H1 (cell line): ENCODE results near the gene UPF1. TPM values are rescaled to one million over a fixed set of nuclear protein-coding genes. Genes with fewer than 3 reads are reported as not detected.

Experiments used
- CTCF ChIA-PET: fragments of 300-600 bp; sonication (Branson Sonifier 250); formaldehyde crosslinking; loops from one replicate; lab custom pipeline; 2021; ENCODE audit not compliant: partially characterized antibody; lab: Charles Lee
- POLR2A ChIA-PET: fragments of 300-600 bp; sonication (Branson Sonifier 250); formaldehyde crosslinking; loops from one replicate; lab custom pipeline; 2021; ENCODE audit warnings: inconsistent platforms; ENCODE audit not compliant: partially characterized antibody; lab: Charles Lee
- DNase-seq, 2 experiments: peaks; one replicate each; pipeline versions ENCODE4 v3.0.0 to v3.0.0-alpha.2; 2010 to 2022; ENCODE audit warnings: low spot score in 2 of 2, low read depth in 1 of 2, mixed read lengths in 1 of 2
- FAIRE-seq: peaks from 2 replicates; lab custom pipeline; 2011; peaks lifted over from hg19 to GRCh38; lab: Jason Lieb, UNC
- H2AFZ ChIP-seq: 2 replicates; pipeline ENCODE4 v1.8.1; 2012; ENCODE audit warnings: low read length, inconsistent platforms
- H2AK5ac ChIP-seq: 2 replicates; pipeline ENCODE4 v1.6.1; 2013; ENCODE audit warnings: low read depth, low read length
- H2BK120ac ChIP-seq: replicated peaks from 2 replicates; pipeline ENCODE3; 2013; ENCODE audit warnings: low read depth, low read length, inconsistent platforms
- H2BK12ac ChIP-seq: 2 replicates; pipeline ENCODE4 v1.6.1; 2013; ENCODE audit warnings: low read depth, low read length
- H2BK15ac ChIP-seq: 2 replicates; pipeline ENCODE4 v1.6.1; 2013; ENCODE audit warnings: low read length
- H2BK20ac ChIP-seq: 2 replicates; pipeline ENCODE4 v1.6.1; 2013; ENCODE audit warnings: low read length
- H2BK5ac ChIP-seq: 2 replicates; pipeline ENCODE4 v1.6.1; 2013; ENCODE audit warnings: low read depth, low read length
- H3K14ac ChIP-seq: 2 replicates; pipeline ENCODE4 v1.6.1; 2013; ENCODE audit warnings: inconsistent platforms; ENCODE audit not compliant: insufficient read length
- H3K18ac ChIP-seq: 2 replicates; pipeline ENCODE4 v1.6.1; 2013; ENCODE audit warnings: low read length; ENCODE audit errors: extremely low read depth
- H3K23ac ChIP-seq: 2 replicates; pipeline ENCODE4 v1.6.1; 2013; ENCODE audit warnings: inconsistent platforms; ENCODE audit not compliant: insufficient read length
- H3K23me2 ChIP-seq: 2 replicates; pipeline ENCODE4 v1.6.1; 2013; ENCODE audit warnings: low read depth, low read length
- H3K27ac ChIP-seq: 2 replicates; pipeline ENCODE4 v1.6.1; 2011; ENCODE audit warnings: low read depth, low read length, inconsistent platforms
- H3K27me3 ChIP-seq, 4 experiments: replicated peaks in 1 of 4; 1 replicate in 1 of 4; 2 replicates in 3 of 4; pipeline versions ENCODE4 v1.6.1 to v1.8.1; 2011 to 2013; ENCODE audit warnings: low read length in 3 of 4, mild to moderate bottlenecking in 3 of 4, inconsistent platforms in 2 of 4, mixed read lengths in 2 of 4, moderate library complexity in 1 of 4; ENCODE audit not compliant: control insufficient read depth in 3 of 4, insufficient read depth in 3 of 4; ENCODE audit errors: extremely low read depth in 1 of 4
- H3K36me3 ChIP-seq, 4 experiments: 2 replicates each; pipeline versions ENCODE4 v1.6.1 to v1.8.1; 2011 to 2013; ENCODE audit warnings: mild to moderate bottlenecking in 4 of 4, low read length in 3 of 4, moderate library complexity in 2 of 4, control low read depth in 1 of 4, inconsistent platforms in 1 of 4; ENCODE audit not compliant: insufficient read depth in 4 of 4, control insufficient read depth in 2 of 4
- H3K4ac ChIP-seq: replicated peaks from 2 replicates; pipeline ENCODE3; 2013; ENCODE audit warnings: low read length, low read depth, mixed read lengths, inconsistent platforms; ENCODE audit not compliant: insufficient read length
- H3K4me1 ChIP-seq, 4 experiments: replicated peaks in 1 of 4; 1 replicate in 1 of 4; 2 replicates in 3 of 4; pipeline versions ENCODE4 v1.6.1 to v1.8.1; 2011 to 2013; ENCODE audit warnings: low read length in 3 of 4, inconsistent platforms in 2 of 4, mixed read lengths in 1 of 4; ENCODE audit not compliant: insufficient read depth in 4 of 4, control insufficient read depth in 3 of 4
- H3K4me2 ChIP-seq, 2 experiments: 2 replicates each; pipeline versions ENCODE4 v1.6.1 to v1.8.1; 2011 to 2013; ENCODE audit warnings: low read depth in 2 of 2, low read length in 2 of 2, control low read depth in 1 of 2, inconsistent platforms in 1 of 2, mild to moderate bottlenecking in 1 of 2; ENCODE audit not compliant: insufficient read depth in 1 of 2
- H3K4me3 ChIP-seq, 4 experiments: fragments of 200-600, 300-600 bp in 1 of 4; sonication (generic), shearing (Covaris generic), sonication (Bioruptor Twin) in 1 of 4; 2 replicates each; pipeline versions ENCODE4 v1.5.1 to v1.8.1; 2011 to 2016; ENCODE audit warnings: low read length in 4 of 4, low read depth in 3 of 4, control low read depth in 2 of 4, inconsistent platforms in 2 of 4, mild to moderate bottlenecking in 2 of 4, mixed read lengths in 1 of 4, moderate library complexity in 1 of 4; ENCODE audit not compliant: insufficient read depth in 2 of 4; ENCODE audit errors: extremely low read depth in 1 of 4
- H3K56ac ChIP-seq: replicated peaks from 2 replicates; pipeline ENCODE3; 2013; ENCODE audit warnings: low read depth, mild to moderate bottlenecking, mixed read lengths, low read length, inconsistent platforms; ENCODE audit not compliant: insufficient read length
- H3K79me1 ChIP-seq: 2 replicates; pipeline ENCODE4 v1.6.1; 2013; ENCODE audit warnings: low read depth, low read length, control low read depth
- H3K79me2 ChIP-seq, 2 experiments: 2 replicates each; pipeline versions ENCODE4 v1.6.1 to v1.8.1; 2012 to 2013; ENCODE audit warnings: low read length in 2 of 2, mild to moderate bottlenecking in 2 of 2, inconsistent platforms in 1 of 2; ENCODE audit not compliant: insufficient read depth in 2 of 2, control insufficient read depth in 1 of 2
- H3K9ac ChIP-seq, 4 experiments: replicated peaks in 1 of 4; 1 replicate in 1 of 4; 2 replicates in 3 of 4; pipeline versions ENCODE4 v1.6.1 to v1.8.1; 2011 to 2013; ENCODE audit warnings: low read depth in 3 of 4, low read length in 3 of 4, control low read depth in 2 of 4, mild to moderate bottlenecking in 2 of 4, moderate library complexity in 2 of 4, inconsistent platforms in 1 of 4; ENCODE audit errors: extremely low read depth in 1 of 4
- H3K9me3 ChIP-seq, 2 experiments: 2 replicates each; pipeline versions ENCODE4 v1.6.1 to v1.8.1; 2012 to 2013; ENCODE audit warnings: mild to moderate bottlenecking in 2 of 2, moderate library complexity in 2 of 2, control low read depth in 1 of 2, inconsistent platforms in 1 of 2, low read depth in 1 of 2, low read length in 1 of 2, mixed read lengths in 1 of 2; ENCODE audit not compliant: insufficient read depth in 2 of 2
- H4K20me1 ChIP-seq, 2 experiments: replicated peaks in 1 of 2; 2 replicates each; pipeline versions ENCODE3 to v1.8.1; 2011 to 2013; ENCODE audit warnings: inconsistent platforms in 2 of 2, low read length in 2 of 2, mild to moderate bottlenecking in 1 of 2; ENCODE audit not compliant: insufficient read depth in 2 of 2, control insufficient read depth in 1 of 2
- H4K5ac ChIP-seq: 2 replicates; pipeline ENCODE4 v1.6.1; 2013; ENCODE audit warnings: low read length, low read depth, mixed read lengths, inconsistent platforms; ENCODE audit not compliant: insufficient read length
- H4K8ac ChIP-seq: 2 replicates; pipeline ENCODE4 v1.8.0; 2013; ENCODE audit warnings: mild to moderate bottlenecking, moderate library complexity, low read length, inconsistent platforms; ENCODE audit not compliant: insufficient read depth; ENCODE audit errors: extremely low read depth
- H4K91ac ChIP-seq: replicated peaks from 2 replicates; pipeline ENCODE3; 2013; ENCODE audit warnings: low read length, mixed read lengths, inconsistent platforms; ENCODE audit not compliant: insufficient read length
- BRCA1 ChIP-seq: IDR thresholded peaks from 2 replicates; pipeline ENCODE4 v1.6.1; 2012; ENCODE audit warnings: low read depth, low read length, improper control_type of control experiment
- GABPA ChIP-seq: IDR thresholded peaks from 2 replicates; pipeline ENCODE4 v1.6.1; 2011; ENCODE audit warnings: mild to moderate bottlenecking, low read length, moderate library complexity, borderline replicate concordance; ENCODE audit not compliant: insufficient read depth
- GTF2F1 ChIP-seq: IDR thresholded peaks from 2 replicates; pipeline ENCODE4 v1.6.1; 2012; ENCODE audit warnings: low read depth, low read length, improper control_type of control experiment, borderline replicate concordance
- HDAC2 ChIP-seq, 2 experiments: fragments of 300-600 bp in 1 of 2; sonication (generic) in 1 of 2; IDR thresholded peaks; 2 replicates each; pipeline ENCODE4 v1.6.1; 2011 to 2012; ENCODE audit warnings: low read depth in 2 of 2, low read length in 2 of 2, mild to moderate bottlenecking in 2 of 2, moderate library complexity in 2 of 2, borderline replicate concordance in 1 of 2, inconsistent platforms in 1 of 2
- HDAC6 ChIP-seq: IDR thresholded peaks from one replicate; pipeline ENCODE4 v1.7.1; 2012; ENCODE audit warnings: low read depth, mild to moderate bottlenecking, inconsistent platforms, low read length, moderate library complexity
- JUND ChIP-seq: IDR thresholded peaks from 2 replicates; pipeline ENCODE4 v1.6.1; 2011; ENCODE audit warnings: mild to moderate bottlenecking, improper control_type of control experiment, low read length
- RFX5 ChIP-seq: IDR thresholded peaks from 2 replicates; pipeline ENCODE4 v1.6.1; 2011; ENCODE audit warnings: low read depth, low read length, improper control_type of control experiment, borderline replicate concordance
- SP4 ChIP-seq: IDR thresholded peaks from 2 replicates; pipeline ENCODE4 v1.6.1; 2012; ENCODE audit warnings: low read length, inconsistent platforms
- TBP ChIP-seq: IDR thresholded peaks from 2 replicates; pipeline ENCODE4 v1.6.1; 2011; ENCODE audit warnings: low read depth, low read length, improper control_type of control experiment
- TEAD4 ChIP-seq: IDR thresholded peaks from 2 replicates; pipeline ENCODE4 v1.6.1; 2012; ENCODE audit warnings: low read depth, low read length, inconsistent platforms, mixed read lengths
- YY1 ChIP-seq: IDR thresholded peaks from 2 replicates; pipeline ENCODE4 v1.6.1; 2011; ENCODE audit warnings: low read depth, mild to moderate bottlenecking, low read length
- WGBS, 2 experiments: shearing (Covaris generic) in 1 of 2; methylation state at CpG; one replicate each; pipeline versions ENCODE4 v1.1.6 to v1.1.7; 2013 to 2015; ENCODE audit warnings: low lambda C conversion rate in 2 of 2, mixed read lengths in 2 of 2, inconsistent platforms in 1 of 2, low coverage in 1 of 2, missing lambda C conversion rate in 1 of 2; ENCODE audit not compliant: insufficient replicate concordance in 2 of 2, insufficient coverage in 1 of 2, insufficient read length in 1 of 2; ENCODE audit errors: extremely low coverage in 1 of 2, missing lambda C conversion rate in 1 of 2; 5-methylcytosine and 5-hydroxymethylcytosine counted together
- polyA plus RNA-seq, 7 experiments: library from polyadenylated mRNA; depleted of rRNA in 3 of 7; stranded (reverse) in 5 of 7; unstranded in 2 of 7; fragments of >200 nt in 5 of 7; fragments of 200-250 nt in 2 of 7; gene quantifications; 1 replicate in 5 of 7; 2 replicates in 1 of 7; 4 replicates in 1 of 7; pipeline versions ENCODE4 v1.2.1 to v1.2.3, GENCODE V29; 2011 to 2013; ENCODE audit warnings: missing spikeins in 2 of 7, mixed read lengths in 2 of 7
- total RNA-seq: library from RNA; stranded (reverse); fragmentation: NEBNext Ultra II Directional; extraction: Animal tissue kit (Norgen Biotek cat#: 25700); gene quantifications from 2 replicates; pipeline ENCODE4 v1.2.1, GENCODE V29; 2021

UPF1 gene
- total and polyA plus RNA-seq, 2 of the 8 experiments (the other 6 are each of a cell fraction or from before 2014, with no cell fraction given) = 46.4 to 62.0 TPM

GRCh38 chr19:18895038-18895823 lies 63.5 kb downstream of the UPF1 start:
- no peak overlapping the region for H3K56ac ChIP-seq
- DNase-seq (peak in 1 of 2 experiments; percentile 80), FAIRE-seq (no peak)
- H3K23me2 ChIP-seq = peaks cover 6% of the 10 kb centered on the region; the same call in 1 of the 2 replicates
- peak overlapping the region; percentile 33 to 86 for H3K4me2 ChIP-seq
- no peak overlapping the region for H2AK5ac ChIP-seq
- no peaks in the 10 kb centered on the region; a peak in 1 of 8 replicates for H3K36me3 ChIP-seq
- 1% methylated on average over 43 of the region's 72 CpGs; no CpG with 5 or more reads in 1 of the 2 experiments for WGBS, 2 experiments
- no peaks in the 10 kb centered on the region for H3K79me1 ChIP-seq
- peak overlapping the region; percentile 28; the same call in 1 of the 2 replicates for H2AFZ ChIP-seq
- H3K4ac ChIP-seq = no peak overlapping the region
- H4K8ac ChIP-seq = peak overlapping the region; percentile 79
- H2BK5ac ChIP-seq = no peak overlapping the region
- peaks cover 6 to 15% of the 10 kb centered on the region in 2 experiments for H4K20me1 ChIP-seq
- peak overlapping the region; percentile 71 for H3K18ac ChIP-seq
- peak overlapping the region; percentile 42 to 79 (median 62) for H3K4me3 ChIP-seq
- H2BK120ac ChIP-seq = no peak overlapping the region
- H2BK12ac ChIP-seq = no peak overlapping the region
- no peak overlapping the region for H3K23ac ChIP-seq
- peak overlapping the region; percentile 43 for H4K5ac ChIP-seq
- no peak overlapping the region for H3K14ac ChIP-seq
- peaks cover 0 to 13% (median 5%) of the 10 kb centered on the region in 4 experiments; a peak in 5 of 7 replicates for H3K4me1 ChIP-seq
- no peak overlapping the region for H2BK20ac ChIP-seq
- no peak overlapping the region for H3K27ac ChIP-seq
- peak overlapping the region in 3 of 4 experiments; percentile 20 to 80 (median 43); a peak in 5 of 7 replicates for H3K9ac ChIP-seq
- no peak overlapping the region for H2BK15ac ChIP-seq
- H4K91ac ChIP-seq = no peak overlapping the region
- H3K27me3 ChIP-seq = peaks cover 0 to 13% (median 8%) of the 10 kb centered on the region in 4 experiments; a peak in 4 of 7 replicates
- H3K79me2 ChIP-seq = no peaks in the 10 kb centered on the region
- ChIA-PET CTCF (interaction anchor here (0.6 to 4.5 kb wide), 22 partner anchors 10 to 564 kb away, joined by 3 to 34 read pairs (median 4); no protein-coding TSS in a partner anchor), POLR2A (interaction anchor here (0.6 to 4.0 kb wide), 14 partner anchors 10 to 156 kb away, joined by 3 to 17 read pairs (median 4); partner anchors contain the start of genes COPE and DDX49)
- H3K9me3 ChIP-seq = no peaks in the 10 kb centered on the region
- TF ChIP-seq GABPA = no peak
- TF ChIP-seq BRCA1 = no peak
- no peak for TF ChIP-seq TEAD4
- peak; percentile 31 to 37; a peak in 1 of 4 replicates for TF ChIP-seq HDAC2 (IDR thresholded peaks at IDR 0.05; ENCODE audit: borderline replicate concordance in 1 of 2, low read depth in 2 of 2, low read length in 2 of 2)
- no peak for TF ChIP-seq RFX5
- TF ChIP-seq YY1 = peak; percentile 29; the same call in 1 of the 2 replicates
- no peak for TF ChIP-seq SP4
- TF ChIP-seq TBP = peak; percentile 28; the same call in 1 of the 2 replicates
- no peak for TF ChIP-seq GTF2F1
- TF ChIP-seq HDAC6 = no peak
- TF ChIP-seq JUND = no peak
